ENCODE results near the gene AMZ2.
A peak's percentile ranks its signal among the peaks of the same experiment; 100 is the strongest.
"Not testable (repeated sequence)": the region's sequence is repeated elsewhere in the genome, so short reads cannot be mapped to it uniquely, and the experiment has no call there.

AMZ2 gene, protein sequence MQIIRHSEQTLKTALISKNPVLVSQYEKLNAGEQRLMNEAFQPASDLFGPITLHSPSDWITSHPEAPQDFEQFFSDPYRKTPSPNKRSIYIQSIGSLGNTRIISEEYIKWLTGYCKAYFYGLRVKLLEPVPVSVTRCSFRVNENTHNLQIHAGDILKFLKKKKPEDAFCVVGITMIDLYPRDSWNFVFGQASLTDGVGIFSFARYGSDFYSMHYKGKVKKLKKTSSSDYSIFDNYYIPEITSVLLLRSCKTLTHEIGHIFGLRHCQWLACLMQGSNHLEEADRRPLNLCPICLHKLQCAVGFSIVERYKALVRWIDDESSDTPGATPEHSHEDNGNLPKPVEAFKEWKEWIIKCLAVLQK

DNA sequence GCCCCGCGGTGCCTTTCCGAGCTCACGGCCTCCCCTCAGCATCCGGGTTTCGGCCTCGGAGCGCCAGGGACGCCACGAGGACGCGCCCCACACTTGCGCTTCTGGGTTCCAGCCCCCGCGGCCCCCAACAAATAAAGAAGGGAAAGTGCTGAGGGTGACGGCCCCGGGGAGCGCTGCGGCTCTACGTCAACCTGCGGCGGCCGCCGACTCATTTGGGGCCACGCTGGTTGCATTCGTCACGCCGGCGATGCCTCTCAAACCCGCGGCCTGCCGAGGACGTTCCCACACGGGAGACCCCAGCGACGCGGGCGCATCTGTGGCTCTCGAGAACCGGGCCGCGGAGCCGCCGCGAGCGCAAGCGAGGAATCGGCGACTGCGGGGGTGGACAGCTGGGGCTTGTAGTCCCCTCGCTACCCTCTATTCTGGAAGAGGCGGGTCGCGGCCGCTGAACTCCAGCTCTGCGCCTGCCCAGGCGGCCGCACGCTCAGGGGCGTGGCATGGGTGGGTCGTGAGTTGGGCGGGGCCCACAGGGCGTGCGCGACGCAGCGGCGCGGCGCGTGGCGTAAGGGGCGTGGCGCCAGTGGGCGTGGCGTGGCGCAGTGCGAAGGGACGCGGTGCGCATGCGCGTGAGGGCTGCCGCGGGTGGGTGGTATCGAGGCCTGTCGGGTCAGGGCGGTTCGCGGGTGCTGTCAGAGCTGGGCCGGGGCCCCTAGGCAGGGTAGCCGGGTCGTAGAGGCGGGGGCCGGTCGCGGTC is at the start of gene AMZ2:
AMZ2 (plus strand) TSS at position 599 of the 754 bp plus-strand sequence. CDS start 2,145 bp downstream, outside the sequence.
- DNase-seq, result peak; percentile 95

DNA sequence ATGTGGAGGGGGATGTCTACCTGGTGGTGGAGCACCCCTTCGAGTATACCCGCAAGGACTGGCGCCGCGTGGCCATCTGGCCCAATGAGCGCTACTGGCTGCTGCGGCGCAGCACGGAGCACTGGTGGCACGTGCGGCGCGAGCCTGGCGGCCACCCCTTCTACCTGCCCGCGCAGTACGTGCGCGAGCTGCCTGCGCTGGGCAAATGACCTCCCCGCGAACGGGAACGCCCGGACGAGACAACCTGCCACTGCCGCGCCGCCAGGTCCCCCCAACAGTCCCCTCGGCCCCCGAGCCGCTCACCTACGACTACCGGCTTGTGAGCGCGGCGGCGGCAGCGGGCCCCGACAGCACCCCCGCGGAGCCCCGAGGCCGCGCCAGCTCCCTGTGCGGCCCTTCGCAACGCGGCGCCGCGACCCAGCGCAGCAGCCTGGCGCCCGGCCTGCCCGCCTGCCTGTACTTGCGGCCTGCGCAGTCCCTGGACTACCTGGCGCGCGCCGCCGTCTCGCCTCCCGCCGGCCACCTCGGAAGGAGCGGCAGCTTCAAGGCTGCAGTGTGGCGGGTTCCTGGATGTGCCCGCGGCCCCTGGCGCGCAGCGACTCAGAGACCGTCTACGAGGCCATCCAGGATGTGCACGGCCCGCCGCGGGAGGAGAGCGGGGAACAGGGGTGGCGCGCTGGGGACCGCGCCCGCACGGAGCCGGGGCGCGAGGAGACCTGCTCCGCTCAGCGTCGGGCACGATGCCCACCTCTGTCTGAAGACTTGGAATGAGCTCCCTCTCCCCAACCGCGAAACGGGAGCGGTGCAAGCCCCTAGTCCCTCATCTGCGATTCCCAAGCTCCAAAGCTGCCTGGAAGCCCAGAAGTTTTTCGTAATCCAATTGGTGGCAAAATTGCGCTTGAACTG is 48.7 kb upstream of the AMZ2 start:
- DNase-seq, result no peak

DNA sequence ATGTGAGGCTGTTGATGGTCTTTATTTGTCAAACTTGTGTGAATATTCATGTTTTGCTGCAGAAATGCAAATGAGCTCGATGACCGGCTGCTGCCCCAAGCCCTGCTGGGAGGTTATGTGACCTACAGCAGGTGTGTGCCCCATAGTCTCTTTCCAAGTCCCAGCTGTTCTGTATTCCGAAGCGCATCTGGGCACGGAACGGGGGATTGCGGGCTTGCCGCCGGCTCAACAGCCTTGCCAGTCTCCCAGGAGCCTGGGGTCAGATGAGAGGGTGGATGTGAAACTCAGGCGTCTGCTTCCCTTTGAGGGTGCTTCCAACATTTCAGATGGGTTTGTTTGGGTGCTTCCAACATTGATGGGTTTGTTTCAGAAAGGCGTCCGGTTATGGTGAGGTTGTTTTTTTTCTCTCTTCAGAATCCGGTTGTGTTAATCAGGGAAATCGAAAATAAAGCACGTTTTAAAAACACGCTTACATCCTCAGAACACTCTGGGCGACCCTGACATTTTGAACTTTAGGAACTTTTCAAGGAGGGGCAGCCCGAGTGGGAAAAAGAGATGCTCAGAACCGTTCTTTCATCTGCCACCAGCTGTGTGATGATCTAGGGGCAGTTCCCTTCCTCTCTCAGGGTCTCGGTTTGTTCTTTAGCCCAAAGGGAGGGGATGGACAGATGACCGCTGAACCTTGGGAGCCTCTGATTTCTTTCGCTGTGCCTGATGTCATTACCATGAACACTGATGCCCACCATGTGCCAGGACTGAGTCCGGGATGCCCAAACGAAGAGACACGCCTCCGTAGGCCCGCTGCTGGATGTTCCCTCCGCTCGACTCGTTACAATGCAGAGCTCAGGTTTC is 47.8 kb upstream of the AMZ2 start:
- DNase-seq, result no peak

DNA sequence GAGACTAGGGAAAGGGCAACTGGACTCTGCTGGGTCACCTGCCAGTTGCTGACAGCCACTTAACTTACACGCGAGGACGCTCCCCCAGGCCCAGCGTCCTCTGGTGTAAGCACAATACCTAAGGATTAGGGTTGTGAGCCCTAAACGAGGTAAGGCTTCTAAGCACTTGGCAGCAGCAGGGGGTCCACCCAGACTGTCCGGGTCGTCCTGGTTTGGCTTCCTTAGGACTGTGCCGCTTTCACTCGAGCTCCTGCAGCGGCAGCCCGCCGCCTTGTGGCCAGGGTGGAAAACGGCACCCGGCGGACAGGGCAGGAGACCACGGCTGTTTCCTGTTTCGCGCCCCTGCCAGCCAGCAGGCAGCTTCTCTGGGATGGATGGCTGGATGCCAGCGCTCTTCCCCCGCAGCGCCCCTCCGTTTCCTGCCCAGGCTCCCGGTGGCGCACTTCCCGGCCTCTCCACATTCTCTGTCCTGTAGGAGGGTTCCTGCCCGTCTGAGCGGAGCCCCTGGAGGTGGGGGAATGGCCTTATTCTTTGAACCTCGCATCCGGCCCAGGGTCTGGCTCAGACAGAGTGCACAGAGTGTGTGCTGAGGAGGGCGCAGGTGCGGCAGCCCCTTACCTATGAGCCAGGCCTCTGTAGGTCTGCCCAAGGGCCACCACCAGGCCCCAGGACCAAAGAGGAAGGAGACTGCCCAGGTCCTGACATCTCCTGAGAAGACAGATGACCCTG is 47.0 kb upstream of the AMZ2 start:
- peak; percentile 77 for DNase-seq

DNA sequence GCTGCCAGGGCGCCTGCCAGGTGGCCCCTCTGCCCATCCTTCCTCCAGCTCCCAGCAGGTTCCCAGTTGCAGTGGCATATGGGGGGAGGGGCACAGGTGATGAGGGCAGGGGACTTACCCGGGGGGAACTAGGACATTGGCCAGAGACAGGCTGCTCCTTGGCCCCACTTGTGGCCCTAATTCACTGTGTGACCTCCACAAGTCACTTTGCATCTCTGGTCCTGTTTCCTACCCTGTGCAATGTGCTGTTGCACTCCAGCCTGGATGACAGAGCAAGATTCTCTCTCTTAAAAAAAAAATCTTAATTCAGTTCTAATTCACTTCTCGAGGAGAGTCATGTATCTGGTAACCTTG is 46.4 kb upstream of the AMZ2 start:
- not testable (repeated sequence) for DNase-seq

DNA sequence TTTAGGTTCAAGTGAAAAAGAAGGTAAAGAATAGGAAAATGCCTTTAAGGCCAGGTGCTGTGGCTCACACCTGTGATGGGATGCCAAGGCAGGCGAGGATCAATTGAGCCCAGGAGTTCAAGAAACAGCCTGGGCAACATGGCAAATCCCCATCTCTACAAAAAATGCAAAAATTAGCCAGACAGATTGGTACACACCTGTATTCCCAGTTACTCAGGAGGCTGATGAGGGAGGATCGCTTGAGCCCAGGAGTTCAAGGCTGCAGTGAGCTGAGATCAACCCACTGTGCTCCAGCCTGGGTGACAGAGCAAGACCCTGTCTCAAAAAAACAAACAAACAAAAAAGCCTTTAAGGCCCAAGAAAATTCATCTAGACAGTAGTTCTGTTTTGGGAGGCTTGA is 45.5 kb upstream of the AMZ2 start:
- DNase-seq, result not testable (repeated sequence)

DNA sequence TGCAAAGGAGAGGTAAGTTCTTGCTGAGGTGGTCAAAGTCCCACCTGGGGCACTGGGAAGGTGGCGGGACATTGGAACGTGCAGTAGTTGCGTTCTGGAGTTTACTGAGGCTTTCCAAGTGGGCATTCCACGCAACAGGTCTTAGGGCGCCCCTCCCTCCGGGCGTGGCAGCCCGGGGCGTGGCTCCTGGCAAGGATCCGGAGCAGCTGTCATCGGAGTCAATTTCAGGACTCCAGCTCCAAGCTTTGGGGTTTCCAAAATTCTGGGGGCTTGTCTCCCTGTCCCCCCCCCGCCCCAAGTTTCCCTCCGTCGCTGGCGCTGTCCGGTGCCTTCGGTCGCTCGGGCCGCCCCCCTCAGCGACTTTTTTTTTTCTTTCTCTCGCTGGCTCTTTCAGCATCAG is 43.1 kb upstream of the AMZ2 start:
- DNase-seq, result no peak

DNA sequence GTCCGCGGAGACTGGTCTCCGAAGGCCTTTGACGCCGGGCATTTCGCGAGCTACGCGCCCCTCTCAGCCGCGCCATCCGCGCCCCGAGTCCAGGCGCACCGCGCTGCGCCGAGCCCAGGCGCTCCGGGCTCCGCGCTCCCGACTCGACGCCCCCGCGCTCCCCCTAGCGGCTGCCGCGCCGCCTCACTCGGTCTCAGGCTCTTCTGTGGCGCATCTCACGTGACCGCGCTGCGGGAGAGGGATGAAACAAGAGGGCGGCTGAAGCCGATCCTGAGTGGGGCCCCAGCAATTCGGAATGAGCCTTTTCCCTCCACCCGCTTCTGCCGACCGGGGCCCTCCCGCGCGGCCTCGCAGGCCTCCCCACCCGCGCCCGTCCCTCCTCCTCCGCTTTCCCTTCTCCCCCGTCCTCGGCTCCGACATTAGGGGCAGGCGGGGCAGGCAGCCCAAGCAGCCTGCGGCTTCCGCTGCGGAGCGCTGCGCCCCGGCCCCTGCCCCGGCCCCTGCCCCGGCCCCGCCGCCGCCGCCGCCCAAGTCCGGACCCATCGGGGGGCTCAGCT is 42.5 kb upstream of the AMZ2 start:
- DNase-seq, result peak; percentile 88

DNA sequence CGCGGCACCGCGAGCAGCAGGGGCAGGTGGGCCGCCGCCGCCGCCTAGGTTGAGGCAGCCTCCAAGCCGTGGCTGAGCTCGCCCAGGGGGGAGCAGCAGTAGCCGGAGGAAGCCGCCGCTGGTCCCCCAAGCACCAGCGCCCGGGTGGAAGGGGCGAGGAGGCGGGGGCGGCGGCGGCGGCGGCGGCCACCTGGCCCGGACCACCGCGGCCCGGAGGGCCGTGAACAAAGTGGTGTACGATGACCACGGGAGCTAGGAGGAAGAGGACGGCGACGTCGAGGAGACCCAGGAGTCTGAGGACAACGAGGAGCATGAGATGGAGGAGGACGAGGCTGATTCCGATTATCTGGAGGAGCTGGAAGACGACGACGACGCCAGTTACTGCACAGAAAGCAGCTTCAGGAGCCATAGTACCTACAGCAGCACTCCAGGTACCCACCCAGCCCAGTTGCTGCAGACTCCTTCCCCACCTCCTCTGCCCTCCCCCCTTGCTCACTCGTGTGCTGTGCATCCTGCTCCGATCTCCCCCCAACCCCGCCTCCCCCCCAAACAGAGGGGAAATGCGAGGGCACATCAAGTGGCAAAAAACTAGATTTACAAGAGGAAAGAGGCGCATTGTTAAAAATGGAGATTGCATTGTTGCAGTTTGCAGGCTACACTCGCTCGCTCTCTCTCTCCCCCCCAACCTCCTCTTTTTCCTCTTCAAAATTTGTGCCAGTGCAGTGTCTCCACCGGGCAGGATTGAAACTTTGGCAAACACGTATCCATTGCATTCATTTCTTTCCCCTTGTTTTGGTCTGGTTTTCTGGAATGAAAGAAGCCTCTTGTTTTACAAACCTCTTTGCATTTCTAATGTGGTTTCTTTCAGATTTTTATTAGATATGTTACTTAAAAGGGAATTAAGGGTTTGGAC is 41.8 kb upstream of the AMZ2 start:
- DNase-seq, result peak; percentile 59

DNA sequence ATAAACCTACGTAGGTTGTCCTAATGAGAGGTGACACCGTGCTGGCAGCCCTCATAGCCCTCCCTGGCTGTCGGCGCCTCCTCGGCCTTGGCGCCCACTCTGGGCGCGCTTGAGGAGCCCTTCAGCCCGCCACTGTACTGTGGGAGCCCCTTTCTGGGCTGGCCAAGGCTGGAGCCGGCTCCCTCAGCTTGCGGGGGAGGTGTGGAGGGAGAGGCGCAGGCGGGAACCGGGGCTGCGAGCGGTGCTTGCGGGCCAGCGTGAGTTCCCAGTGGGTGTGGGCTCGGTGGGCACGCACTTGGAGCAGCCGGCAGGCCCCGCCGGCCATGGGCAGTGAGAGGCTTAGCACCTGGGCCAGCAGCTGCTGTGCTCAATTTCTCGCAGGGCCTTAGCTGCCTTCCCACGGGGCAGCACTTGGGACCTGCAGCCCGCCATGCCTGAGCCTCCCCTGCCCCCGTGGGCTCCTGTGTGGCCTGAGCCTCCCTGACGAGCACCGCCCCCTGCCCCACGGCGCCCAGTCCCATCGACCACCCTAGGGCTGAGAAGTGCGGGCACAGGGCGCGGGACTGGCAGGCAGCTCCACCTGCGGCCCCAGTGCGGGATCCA is 40.1 kb upstream of the AMZ2 start:
- DNase-seq, result no peak

DNA sequence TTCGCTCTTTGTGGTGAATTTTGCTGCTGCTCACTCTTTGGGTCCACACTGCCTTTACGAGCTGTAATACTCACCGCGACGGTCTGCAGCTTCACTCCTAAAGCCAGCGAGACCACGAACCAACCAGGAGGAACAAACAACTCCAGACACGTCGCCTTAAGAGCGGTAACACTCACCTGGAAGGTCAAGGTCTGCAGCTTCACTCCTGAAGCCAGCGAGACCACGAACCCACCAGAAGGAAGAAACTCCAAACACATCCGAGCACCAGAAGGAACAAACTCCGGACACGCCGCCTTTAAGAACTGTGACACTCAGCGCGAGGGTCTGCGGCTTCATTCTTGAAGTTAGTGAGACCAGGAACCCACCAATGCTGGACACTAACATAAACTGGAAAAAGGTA is 39.2 kb upstream of the AMZ2 start:
- not testable (repeated sequence) for DNase-seq

DNA sequence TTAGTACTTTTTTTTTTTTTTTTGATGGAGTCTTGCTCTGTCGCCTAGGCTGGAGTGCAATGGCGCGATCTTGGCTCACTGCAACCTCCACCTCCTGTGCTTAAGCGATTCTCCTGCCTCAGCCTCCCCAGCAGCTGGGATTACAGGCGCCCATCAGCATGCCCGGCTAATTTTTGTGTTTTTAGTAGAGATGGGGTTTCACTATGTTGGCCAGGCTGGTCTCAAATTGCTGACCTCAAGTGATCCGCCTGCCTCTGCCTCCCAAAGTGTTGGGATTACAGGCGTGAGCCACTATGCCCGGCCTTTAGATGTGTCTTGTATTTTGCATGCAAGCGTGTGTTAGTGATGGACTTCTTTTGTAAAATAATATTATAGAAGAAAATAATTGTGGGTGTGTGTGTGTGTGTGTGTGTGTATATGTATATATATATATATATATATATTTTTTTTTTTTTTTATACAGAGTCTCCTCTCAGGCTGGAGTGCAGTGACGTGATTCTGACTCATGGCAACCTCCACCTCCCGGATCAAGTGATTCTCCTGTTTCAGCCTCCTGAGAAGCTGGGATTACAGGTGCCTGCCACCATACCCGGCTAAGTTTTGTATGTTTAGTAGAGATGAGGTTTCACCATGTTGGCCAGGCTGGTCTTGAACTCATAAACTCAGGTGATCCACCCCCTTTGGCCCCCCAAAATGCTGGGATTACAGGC is 38.5 kb upstream of the AMZ2 start:
- not testable (repeated sequence) for DNase-seq

DNA sequence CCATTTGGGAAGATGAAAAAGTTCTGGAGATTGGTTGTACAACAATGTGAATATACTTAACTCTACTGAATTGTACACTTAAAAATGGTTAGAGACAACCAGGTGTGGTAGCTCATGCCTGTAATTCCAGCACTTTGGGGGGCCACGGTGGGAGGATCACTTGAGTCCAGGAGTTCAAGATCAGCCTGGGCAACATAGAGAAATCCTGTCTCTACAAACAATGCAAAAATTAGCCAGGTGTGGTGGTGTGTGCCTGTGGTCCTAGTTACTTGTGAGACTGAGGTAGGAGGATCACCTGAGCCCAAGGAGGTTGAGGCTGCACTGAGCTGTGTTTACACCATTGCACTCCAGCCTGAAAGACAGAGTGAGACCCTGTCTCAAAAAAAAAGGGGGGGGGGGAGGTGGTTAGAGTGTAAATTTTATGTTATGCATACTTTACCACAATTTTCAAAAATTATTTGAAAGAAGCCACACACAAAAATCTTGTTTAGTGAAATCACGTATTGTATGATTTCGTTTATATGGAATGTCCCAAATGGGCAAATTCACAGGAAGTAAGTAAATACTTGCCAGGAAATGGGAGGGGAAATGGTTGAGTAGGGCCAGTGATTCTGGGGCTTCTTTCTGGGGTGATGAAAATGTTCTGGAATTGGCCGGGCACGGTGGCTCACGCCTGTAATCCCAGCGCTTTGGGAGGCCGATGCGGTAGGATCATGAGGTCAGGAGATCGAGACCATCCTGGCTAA is 37.1 kb upstream of the AMZ2 start:
- no peak for DNase-seq

DNA sequence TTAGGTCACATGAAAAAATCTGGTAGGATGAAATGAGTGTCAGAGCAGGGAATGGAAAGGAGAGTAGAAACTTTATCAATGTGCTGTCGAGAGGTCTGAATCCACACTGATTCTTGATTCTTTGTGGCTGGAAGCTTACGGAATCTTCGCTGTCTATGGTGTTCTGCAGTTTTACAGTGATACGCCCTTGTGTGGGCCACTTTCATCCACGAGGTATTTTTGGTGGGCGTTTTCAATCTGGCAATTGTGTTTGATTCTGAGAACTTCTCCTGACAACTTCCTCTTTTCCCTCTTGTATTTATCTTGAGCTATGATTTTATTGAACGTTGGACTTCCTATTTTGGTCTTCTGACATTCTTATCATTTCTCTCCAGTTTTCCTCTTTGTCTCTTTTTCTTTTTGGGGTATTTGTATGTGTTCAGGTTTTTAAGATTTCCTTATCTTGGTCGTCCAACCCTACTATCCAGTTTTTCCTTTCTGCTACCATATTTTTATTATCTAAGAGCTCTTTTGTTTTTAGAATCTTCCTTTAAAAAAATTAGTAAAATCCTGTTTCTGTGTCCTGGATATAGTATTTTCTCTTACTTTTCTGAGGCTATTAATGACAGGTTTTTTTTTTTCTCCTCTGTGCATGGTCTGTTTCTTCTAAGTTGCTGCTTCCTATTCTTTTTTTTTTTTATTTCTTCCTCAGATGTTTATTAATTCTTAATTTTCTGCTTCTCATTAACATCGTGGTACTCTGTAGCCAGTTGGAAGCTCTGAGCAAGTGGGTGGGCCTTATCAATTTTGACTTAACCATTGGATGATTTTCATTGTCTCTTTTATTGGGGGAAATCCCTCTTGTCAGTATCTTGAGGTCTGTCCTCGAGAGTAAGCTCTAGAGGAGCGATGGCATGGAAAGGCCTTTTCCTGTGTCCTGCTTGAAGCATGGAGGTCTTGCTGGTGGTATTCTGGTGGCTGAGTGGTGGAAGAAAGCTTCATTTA is 34.1 kb upstream of the AMZ2 start:
- not testable (repeated sequence) for DNase-seq

DNA sequence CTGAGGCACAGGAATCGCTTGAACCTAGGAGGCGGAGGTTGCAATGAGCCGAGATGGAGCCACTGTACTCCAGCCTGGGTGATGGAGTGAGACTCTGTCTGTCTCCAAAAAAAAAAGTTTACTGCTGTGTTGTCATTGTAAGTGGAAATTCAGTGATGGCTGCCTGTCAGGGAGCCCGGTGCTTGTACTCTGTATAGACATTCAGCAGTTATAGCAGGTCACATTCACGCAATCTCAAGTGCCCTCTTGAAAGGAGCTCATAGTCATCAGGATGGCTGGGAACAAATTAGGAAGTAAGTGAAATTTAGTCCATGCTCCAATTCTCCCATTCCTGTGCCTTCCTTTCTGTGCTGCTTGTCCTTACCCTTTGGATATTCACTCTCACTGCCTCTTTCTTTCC is 32.4 kb upstream of the AMZ2 start:
- DNase-seq, result not testable (repeated sequence)

DNA sequence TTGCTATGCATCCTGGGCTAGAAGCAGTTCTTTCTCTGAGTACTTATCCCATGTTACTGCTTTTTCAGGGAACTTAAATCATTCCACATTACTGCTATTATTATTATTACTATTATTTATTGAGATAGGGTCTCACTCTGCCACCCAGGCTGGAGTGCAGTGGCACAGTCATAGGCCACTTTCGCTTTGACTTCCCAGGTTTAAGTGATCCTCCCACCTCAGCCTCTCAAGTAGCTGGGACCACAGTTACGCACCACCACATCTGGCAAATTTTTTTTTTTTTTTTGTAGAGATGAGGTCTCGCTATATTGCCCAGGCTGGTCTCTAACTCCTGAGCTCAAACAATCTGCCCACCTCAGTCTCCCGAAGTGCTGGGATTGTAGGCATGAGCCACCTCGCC is 28.4 kb upstream of the AMZ2 start:
- not testable (repeated sequence) for DNase-seq

DNA sequence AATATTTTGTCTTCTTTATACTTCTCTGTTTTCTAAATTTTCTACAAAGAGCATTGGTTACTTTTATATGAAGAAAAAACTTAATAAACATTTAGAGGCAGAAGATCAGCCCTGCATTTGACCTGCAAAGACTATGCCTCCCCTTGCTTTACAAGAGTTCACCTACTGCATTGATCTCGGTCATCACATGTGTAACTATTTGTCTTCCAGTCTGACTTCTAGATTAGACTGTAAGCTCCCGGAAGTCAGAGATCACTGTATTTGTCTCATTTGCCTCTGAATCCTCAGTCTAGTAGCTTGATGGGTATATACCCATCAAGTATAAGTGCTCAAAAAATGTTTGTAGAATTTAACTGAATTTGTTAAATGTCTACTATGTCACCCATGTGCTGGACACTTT is 27.7 kb upstream of the AMZ2 start:
- DNase-seq, result not testable (repeated sequence)
